Measurements from ENCODE around the gene RAB31.

The RAB31 gene

GRCh38 chr18:9786631-9787030, 78.5 kb downstream of the RAB31 start:
- no peaks in the 10 kb centered on the region for H3K36me3 ChIP-seq (ENCODE audit: control insufficient read depth in 2 of 2, insufficient read depth in 2 of 2, low read length in 2 of 2)
- peaks cover 0 to 4% of the 10 kb centered on the region in 2 donors for H3K4me1 ChIP-seq (ENCODE audit: control insufficient read depth in 2 of 2, insufficient read depth in 2 of 2, low read length in 2 of 2)
- H3K9me3 ChIP-seq (ENCODE audit: control insufficient read depth in 2 of 2, low read length in 2 of 2) = no peaks in the 10 kb centered on the region
- no peak overlapping the region for H3K4me3 ChIP-seq (ENCODE audit: low read length in 2 of 2)
- no peaks in the 10 kb centered on the region for H3K27me3 ChIP-seq (ENCODE audit: control insufficient read depth in 2 of 2, insufficient read depth in 2 of 2, low read length in 2 of 2)
- H3K9ac ChIP-seq (ENCODE audit: low read depth in 1 of 2, low read length in 2 of 2) = no peak overlapping the region
- no peak overlapping the region for H3K27ac ChIP-seq (ENCODE audit: low read depth in 2 of 2, low read length in 2 of 2)

- no peaks in the 10 kb centered on the region for H3K27me3 ChIP-seq (ENCODE audit: control insufficient read depth in 2 of 2, insufficient read depth in 2 of 2, low read length in 2 of 2)
- peaks cover 0 to 4% of the 10 kb centered on the region in 2 donors for H3K4me1 ChIP-seq (ENCODE audit: control insufficient read depth in 2 of 2, insufficient read depth in 2 of 2, low read length in 2 of 2)
- no peaks in the 10 kb centered on the region for H3K9me3 ChIP-seq (ENCODE audit: control insufficient read depth in 2 of 2, low read length in 2 of 2)
- no peak overlapping the region for H3K4me3 ChIP-seq (ENCODE audit: low read length in 2 of 2)
- H3K36me3 ChIP-seq (ENCODE audit: control insufficient read depth in 2 of 2, insufficient read depth in 2 of 2, low read length in 2 of 2) = no peaks in the 10 kb centered on the region
- no peak overlapping the region for H3K9ac ChIP-seq (ENCODE audit: low read depth in 1 of 2, low read length in 2 of 2)
- no peak overlapping the region for H3K27ac ChIP-seq (ENCODE audit: low read depth in 2 of 2, low read length in 2 of 2)
Measured at GRCh38 chr18:9787036-9787435, 78.9 kb downstream of the RAB31 start.

- Histone ChIP-seq H3K27ac (ENCODE audit: low read depth in 2 of 2, low read length in 2 of 2) (no peak overlapping the region), H3K9ac (ENCODE audit: low read depth in 1 of 2, low read length in 2 of 2) (no peak overlapping the region), H3K27me3 (ENCODE audit: control insufficient read depth in 2 of 2, insufficient read depth in 2 of 2, low read length in 2 of 2) (no peaks in the 10 kb centered on the region), H3K4me3 (ENCODE audit: low read length in 2 of 2) (no peak overlapping the region), H3K36me3 (ENCODE audit: control insufficient read depth in 2 of 2, insufficient read depth in 2 of 2, low read length in 2 of 2) (no peaks in the 10 kb centered on the region), H3K4me1 (ENCODE audit: control insufficient read depth in 2 of 2, insufficient read depth in 2 of 2, low read length in 2 of 2) (peaks cover 0 to 4% of the 10 kb centered on the region in 2 donors), H3K9me3 (ENCODE audit: control insufficient read depth in 2 of 2, low read length in 2 of 2) (no peaks in the 10 kb centered on the region)
Measured at GRCh38 chr18:9787712-9788111, 79.6 kb downstream of the RAB31 start.

- Histone ChIP-seq H3K9me3 (ENCODE audit: control insufficient read depth in 2 of 2, low read length in 2 of 2) (no peaks in the 10 kb centered on the region), H3K27me3 (ENCODE audit: control insufficient read depth in 2 of 2, insufficient read depth in 2 of 2, low read length in 2 of 2) (no peaks in the 10 kb centered on the region), H3K27ac (ENCODE audit: low read depth in 2 of 2, low read length in 2 of 2) (no peak overlapping the region), H3K4me1 (ENCODE audit: control insufficient read depth in 2 of 2, insufficient read depth in 2 of 2, low read length in 2 of 2) (peaks cover 0 to under 1% of the 10 kb centered on the region in 2 donors), H3K36me3 (ENCODE audit: control insufficient read depth in 2 of 2, insufficient read depth in 2 of 2, low read length in 2 of 2) (no peaks in the 10 kb centered on the region), H3K4me3 (ENCODE audit: low read length in 2 of 2) (no peak overlapping the region), H3K9ac (ENCODE audit: low read depth in 1 of 2, low read length in 2 of 2) (no peak overlapping the region)
Measured at GRCh38 chr18:9788140-9788539, 80.0 kb downstream of the RAB31 start.

GRCh38 chr18:9788860-9789259, 80.8 kb downstream of the RAB31 start:
- Histone ChIP-seq H3K9me3 (ENCODE audit: control insufficient read depth in 2 of 2, low read length in 2 of 2) (no peaks in the 10 kb centered on the region), H3K4me3 (ENCODE audit: low read length in 2 of 2) (no peak overlapping the region)

GRCh38 chr18:9790261-9790660, 82.2 kb downstream of the RAB31 start:
- Histone ChIP-seq H3K27me3 (ENCODE audit: control insufficient read depth in 2 of 2, insufficient read depth in 2 of 2, low read length in 2 of 2) (no peaks in the 10 kb centered on the region), H3K4me3 (ENCODE audit: low read length in 2 of 2) (no peak overlapping the region), H3K27ac (ENCODE audit: low read depth in 2 of 2, low read length in 2 of 2) (no peak overlapping the region), H3K9me3 (ENCODE audit: control insufficient read depth in 2 of 2, low read length in 2 of 2) (no peaks in the 10 kb centered on the region), H3K36me3 (ENCODE audit: control insufficient read depth in 2 of 2, insufficient read depth in 2 of 2, low read length in 2 of 2) (no peaks in the 10 kb centered on the region), H3K4me1 (ENCODE audit: control insufficient read depth in 2 of 2, insufficient read depth in 2 of 2, low read length in 2 of 2) (no peaks in the 10 kb centered on the region), H3K9ac (ENCODE audit: low read depth in 1 of 2, low read length in 2 of 2) (no peak overlapping the region)

More at GRCh38 chr18:9788860-9789259, 80.8 kb downstream of the RAB31 start:
- no peaks in the 10 kb centered on the region for H3K36me3 ChIP-seq (ENCODE audit: control insufficient read depth in 2 of 2, insufficient read depth in 2 of 2, low read length in 2 of 2)
- no peak overlapping the region for H3K9ac ChIP-seq (ENCODE audit: low read depth in 1 of 2, low read length in 2 of 2)
- H3K27ac ChIP-seq (ENCODE audit: low read depth in 2 of 2, low read length in 2 of 2) = no peak overlapping the region
- H3K27me3 ChIP-seq (ENCODE audit: control insufficient read depth in 2 of 2, insufficient read depth in 2 of 2, low read length in 2 of 2) = no peaks in the 10 kb centered on the region
- no peaks in the 10 kb centered on the region for H3K4me1 ChIP-seq (ENCODE audit: control insufficient read depth in 2 of 2, insufficient read depth in 2 of 2, low read length in 2 of 2)

- no peaks in the 10 kb centered on the region for H3K36me3 ChIP-seq (ENCODE audit: control insufficient read depth in 2 of 2, insufficient read depth in 2 of 2, low read length in 2 of 2)
- no peaks in the 10 kb centered on the region for H3K9me3 ChIP-seq (ENCODE audit: control insufficient read depth in 2 of 2, low read length in 2 of 2)
- no peak overlapping the region for H3K4me3 ChIP-seq (ENCODE audit: low read length in 2 of 2)
- H3K27ac ChIP-seq (ENCODE audit: low read depth in 2 of 2, low read length in 2 of 2) = no peak overlapping the region
- no peak overlapping the region for H3K9ac ChIP-seq (ENCODE audit: low read depth in 1 of 2, low read length in 2 of 2)
- no peaks in the 10 kb centered on the region for H3K4me1 ChIP-seq (ENCODE audit: control insufficient read depth in 2 of 2, insufficient read depth in 2 of 2, low read length in 2 of 2)
- no peaks in the 10 kb centered on the region for H3K27me3 ChIP-seq (ENCODE audit: control insufficient read depth in 2 of 2, insufficient read depth in 2 of 2, low read length in 2 of 2)
Measured at GRCh38 chr18:9791991-9792390, 83.9 kb downstream of the RAB31 start.

- Histone ChIP-seq H3K4me3 (ENCODE audit: low read length in 2 of 2) (no peak overlapping the region), H3K36me3 (ENCODE audit: control insufficient read depth in 2 of 2, insufficient read depth in 2 of 2, low read length in 2 of 2) (no peaks in the 10 kb centered on the region), H3K9me3 (ENCODE audit: control insufficient read depth in 2 of 2, low read length in 2 of 2) (no peaks in the 10 kb centered on the region), H3K4me1 (ENCODE audit: control insufficient read depth in 2 of 2, insufficient read depth in 2 of 2, low read length in 2 of 2) (no peaks in the 10 kb centered on the region), H3K27ac (ENCODE audit: low read depth in 2 of 2, low read length in 2 of 2) (no peak overlapping the region), H3K9ac (ENCODE audit: low read depth in 1 of 2, low read length in 2 of 2) (no peak overlapping the region), H3K27me3 (ENCODE audit: control insufficient read depth in 2 of 2, insufficient read depth in 2 of 2, low read length in 2 of 2) (no peaks in the 10 kb centered on the region)
Measured at GRCh38 chr18:9792565-9793245, 84.6 kb downstream of the RAB31 start.

- no peaks in the 10 kb centered on the region for H3K9me3 ChIP-seq (ENCODE audit: control insufficient read depth in 2 of 2, low read length in 2 of 2)
- no peak overlapping the region for H3K4me3 ChIP-seq (ENCODE audit: low read length in 2 of 2)
- H3K27ac ChIP-seq (ENCODE audit: low read depth in 2 of 2, low read length in 2 of 2) = no peak overlapping the region
- H3K9ac ChIP-seq (ENCODE audit: low read depth in 1 of 2, low read length in 2 of 2) = no peak overlapping the region
- no peaks in the 10 kb centered on the region for H3K27me3 ChIP-seq (ENCODE audit: control insufficient read depth in 2 of 2, insufficient read depth in 2 of 2, low read length in 2 of 2)
- H3K36me3 ChIP-seq (ENCODE audit: control insufficient read depth in 2 of 2, insufficient read depth in 2 of 2, low read length in 2 of 2) = no peaks in the 10 kb centered on the region
- H3K4me1 ChIP-seq (ENCODE audit: control insufficient read depth in 2 of 2, insufficient read depth in 2 of 2, low read length in 2 of 2) = no peaks in the 10 kb centered on the region
Measured at GRCh38 chr18:9796011-9796410, 87.9 kb downstream of the RAB31 start.

GRCh38 chr18:9796935-9797549, 88.9 kb downstream of the RAB31 start:
- no peak overlapping the region for H3K4me3 ChIP-seq (ENCODE audit: low read length in 2 of 2)
- no peak overlapping the region for H3K9ac ChIP-seq (ENCODE audit: low read depth in 1 of 2, low read length in 2 of 2)
- H3K9me3 ChIP-seq (ENCODE audit: control insufficient read depth in 2 of 2, low read length in 2 of 2) = no peaks in the 10 kb centered on the region
- H3K4me1 ChIP-seq (ENCODE audit: control insufficient read depth in 2 of 2, insufficient read depth in 2 of 2, low read length in 2 of 2) = no peaks in the 10 kb centered on the region
- H3K27me3 ChIP-seq (ENCODE audit: control insufficient read depth in 2 of 2, insufficient read depth in 2 of 2, low read length in 2 of 2) = no peaks in the 10 kb centered on the region
- no peaks in the 10 kb centered on the region for H3K36me3 ChIP-seq (ENCODE audit: control insufficient read depth in 2 of 2, insufficient read depth in 2 of 2, low read length in 2 of 2)
- no peak overlapping the region for H3K27ac ChIP-seq (ENCODE audit: low read depth in 2 of 2, low read length in 2 of 2)

All from mucosa of rectum (tissue), 2 donors.